Spleen (tissue), 7 donors: Measurements from ENCODE around the gene BCHE.

Source experiments
- POLR2A ChIP-seq, 3 donors: fragments of 450-650 bp; IDR thresholded peaks; one replicate each; pipeline ENCODE4 v1.5.1; 2017; ENCODE audit warnings: antibody characterized with exemption in 3 of 3, mild to moderate bottlenecking in 1 of 3
- TF ChIP-seq, protein P1 (sequence below), 11 experiments: fragments of 200-600 bp in 7 of 11; fragments of 450-650 bp in 4 of 11; sonication (generic) in 4 of 11; IDR thresholded peaks in 8 of 11; conservative IDR thresholded peaks in 3 of 11; 1 replicate in 7 of 11; 2 replicates in 4 of 11; pipeline versions ENCODE4 v1.4.0 to v1.8.0; 2016 to 2021; ENCODE audit warnings: antibody characterized with exemption in 11 of 11, inconsistent platforms in 4 of 11, mild to moderate bottlenecking in 1 of 11
- donor health status: DM: no; HTN: no; CAD: no; lungs with moderate emphysema.
- donor health status: DM: no; HTN: no; CAD: no.
- donor health status: DM: no; HTN: no; CAD: no.

DNA sequence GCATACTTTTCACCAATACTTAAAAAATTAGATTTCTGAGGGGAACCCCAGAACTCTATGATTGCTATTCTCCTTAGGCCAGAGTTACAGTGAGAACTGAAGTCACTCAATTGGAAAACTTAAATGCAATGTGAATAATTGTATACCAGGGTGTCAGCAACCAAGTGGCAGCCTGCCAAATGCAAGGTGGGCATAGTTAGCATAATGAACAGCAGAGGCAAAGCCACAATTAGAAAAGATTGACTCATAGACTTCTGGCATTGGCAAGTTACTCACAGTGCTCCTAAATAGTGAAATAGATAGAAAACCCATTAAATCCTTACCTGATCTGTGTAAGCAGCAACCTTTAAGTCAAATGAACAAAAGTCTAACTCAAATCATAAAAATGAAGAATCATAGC, 94.9 kb downstream of the BCHE start:
- TF ChIP-seq, protein P1, sequence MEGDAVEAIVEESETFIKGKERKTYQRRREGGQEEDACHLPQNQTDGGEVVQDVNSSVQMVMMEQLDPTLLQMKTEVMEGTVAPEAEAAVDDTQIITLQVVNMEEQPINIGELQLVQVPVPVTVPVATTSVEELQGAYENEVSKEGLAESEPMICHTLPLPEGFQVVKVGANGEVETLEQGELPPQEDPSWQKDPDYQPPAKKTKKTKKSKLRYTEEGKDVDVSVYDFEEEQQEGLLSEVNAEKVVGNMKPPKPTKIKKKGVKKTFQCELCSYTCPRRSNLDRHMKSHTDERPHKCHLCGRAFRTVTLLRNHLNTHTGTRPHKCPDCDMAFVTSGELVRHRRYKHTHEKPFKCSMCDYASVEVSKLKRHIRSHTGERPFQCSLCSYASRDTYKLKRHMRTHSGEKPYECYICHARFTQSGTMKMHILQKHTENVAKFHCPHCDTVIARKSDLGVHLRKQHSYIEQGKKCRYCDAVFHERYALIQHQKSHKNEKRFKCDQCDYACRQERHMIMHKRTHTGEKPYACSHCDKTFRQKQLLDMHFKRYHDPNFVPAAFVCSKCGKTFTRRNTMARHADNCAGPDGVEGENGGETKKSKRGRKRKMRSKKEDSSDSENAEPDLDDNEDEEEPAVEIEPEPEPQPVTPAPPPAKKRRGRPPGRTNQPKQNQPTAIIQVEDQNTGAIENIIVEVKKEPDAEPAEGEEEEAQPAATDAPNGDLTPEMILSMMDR (IDR thresholded peaks at IDR 0.05 in 8 of 11, conservative IDR thresholded peaks at IDR 0.05 in 3 of 11), result no peak
- no peak for TF ChIP-seq POLR2A (IDR thresholded peaks at IDR 0.05)
